CD8-positive, alpha-beta memory T cell (primary cell): Measurements from ENCODE around the gene RERG. TPM values are rescaled to one million over a fixed set of nuclear protein-coding genes. Genes with fewer than 3 reads are reported as not detected.

Experiments used
- CTCF ChIA-PET: fragments of 350-600 bp; sonication (Branson Sonifier 250); formaldehyde crosslinking; loops from one replicate; lab custom pipeline; 2021; ENCODE audit warnings: antibody characterized with exemption; lab: Charles Lee
- POLR2A ChIA-PET: fragments of 350-600 bp; sonication (Branson Sonifier 250); formaldehyde crosslinking; loops from one replicate; lab custom pipeline; 2021; ENCODE audit warnings: antibody characterized with exemption; lab: Charles Lee
- DNase-seq, 5 donors: peaks; one replicate each; pipeline versions ENCODE4 v3.0.0 to v3.0.0-alpha.2; 2020 to 2022; ENCODE audit warnings: mixed read lengths in 1 of 5
- H3K27ac ChIP-seq: one replicate; pipeline ENCODE4 v1.7.0; 2013; ENCODE audit warnings: low read depth, mild to moderate bottlenecking, low read length, moderate library complexity
- H3K27me3 ChIP-seq: 2 replicates; pipeline ENCODE4 v1.7.0; 2013; ENCODE audit warnings: low read length, mild to moderate bottlenecking; ENCODE audit not compliant: insufficient read depth, poor library complexity, severe bottlenecking
- H3K36me3 ChIP-seq: 2 replicates; pipeline ENCODE4 v1.7.0; 2013; ENCODE audit warnings: mild to moderate bottlenecking, low read length, moderate library complexity; ENCODE audit not compliant: insufficient read depth
- H3K4me1 ChIP-seq: 2 replicates; pipeline ENCODE4 v1.7.0; 2013; ENCODE audit warnings: mild to moderate bottlenecking, low read length, moderate library complexity; ENCODE audit not compliant: insufficient read depth
- H3K4me3 ChIP-seq: 2 replicates; pipeline ENCODE4 v1.7.0; 2013; ENCODE audit warnings: mild to moderate bottlenecking, low read length
- H3K9me3 ChIP-seq: 2 replicates; pipeline ENCODE4 v1.7.0; 2013; ENCODE audit warnings: mild to moderate bottlenecking, low read length
- H3K27ac Mint-ChIP-seq, 8 donors: one replicate each; pipeline ENCODE4 v1.8.0; 2020 to 2021; ENCODE audit warnings: mixed read lengths in 8 of 8, mild to moderate bottlenecking in 6 of 8, inconsistent platforms in 3 of 8, moderate library complexity in 3 of 8
- H3K27me3 Mint-ChIP-seq, 2 donors: one replicate each; pipeline ENCODE4 v1.8.0; 2020 to 2021; ENCODE audit warnings: mixed read lengths in 2 of 2, mild to moderate bottlenecking in 1 of 2, moderate library complexity in 1 of 2
- H3K36me3 Mint-ChIP-seq, 3 donors: one replicate each; pipeline ENCODE4 v1.8.0; 2020 to 2021; ENCODE audit warnings: mixed read lengths in 3 of 3, inconsistent platforms in 1 of 3, mild to moderate bottlenecking in 1 of 3
- H3K4me1 Mint-ChIP-seq, 3 donors: one replicate each; pipeline ENCODE4 v1.8.0; 2020 to 2021; ENCODE audit warnings: mixed read lengths in 3 of 3, inconsistent platforms in 1 of 3, mild to moderate bottlenecking in 1 of 3
- H3K4me3 Mint-ChIP-seq, 7 donors: one replicate each; pipeline ENCODE4 v1.8.0; 2020 to 2021; ENCODE audit warnings: mixed read lengths in 7 of 7, mild to moderate bottlenecking in 6 of 7, moderate library complexity in 4 of 7, inconsistent platforms in 2 of 7
- H3K9me3 Mint-ChIP-seq, 5 donors: one replicate each; pipeline ENCODE4 v1.8.0; 2020 to 2022; ENCODE audit warnings: mixed read lengths in 5 of 5, mild to moderate bottlenecking in 3 of 5, moderate library complexity in 2 of 5, inconsistent platforms in 1 of 5
- polyA plus RNA-seq: library from polyadenylated mRNA; unstranded; fragments of 300-500 nt; fragmentation: Illumina TruSeq; gene quantifications from one replicate; pipeline ENCODE4 v1.2.3, GENCODE V29; 2021
- total RNA-seq, 2 experiments: library from RNA; stranded (reverse); gene quantifications; one replicate each; pipeline ENCODE4 v1.2.3, GENCODE V29; 2021

The RERG gene
- total and polyA plus RNA-seq, 3 experiments from 2014 or later: not detected

DNA sequence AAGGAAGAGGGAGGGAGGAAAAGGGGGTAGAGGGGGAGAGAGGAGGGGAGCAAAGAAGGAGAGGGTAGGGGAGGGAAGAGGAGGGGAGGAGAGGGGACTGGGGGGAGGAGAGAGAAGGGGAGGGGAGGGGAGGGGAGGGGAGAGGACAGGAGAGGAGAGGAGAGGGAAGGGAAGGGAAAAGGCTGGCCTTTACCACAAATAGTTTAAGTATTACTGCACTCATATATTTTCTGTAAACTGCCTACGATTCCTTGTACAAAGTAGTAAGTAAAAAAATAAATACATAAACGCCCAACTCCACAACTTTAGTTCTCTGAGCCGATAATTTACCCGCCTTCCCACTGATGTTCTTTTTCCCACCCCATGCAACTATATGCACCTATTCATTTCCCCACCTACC is 23.7 kb upstream of the RERG start:
- H3K4me1 Mint-ChIP-seq: no peaks in the 10 kb centered on the region
- H3K4me3 Mint-ChIP-seq: no peak overlapping the region
- H3K27me3 Mint-ChIP-seq: peaks cover 20 to 79% of the 10 kb centered on the region in 2 donors
- H3K27ac Mint-ChIP-seq: no peak overlapping the region
- no peaks in the 10 kb centered on the region for H3K36me3 Mint-ChIP-seq
- Histone ChIP-seq H3K9me3 (no peaks in the 10 kb centered on the region), H3K36me3 (no peaks in the 10 kb centered on the region), H3K27me3 (no peaks in the 10 kb centered on the region), H3K4me3 (no peak overlapping the region), H3K27ac (no peak overlapping the region), H3K4me1 (no peaks in the 10 kb centered on the region)
- ChIA-PET POLR2A (no interaction called here), CTCF (no interaction called here)
- peaks cover 11 to 27% (median 17%) of the 10 kb centered on the region in 5 donors for H3K9me3 Mint-ChIP-seq
- DNase-seq: no peak

DNA sequence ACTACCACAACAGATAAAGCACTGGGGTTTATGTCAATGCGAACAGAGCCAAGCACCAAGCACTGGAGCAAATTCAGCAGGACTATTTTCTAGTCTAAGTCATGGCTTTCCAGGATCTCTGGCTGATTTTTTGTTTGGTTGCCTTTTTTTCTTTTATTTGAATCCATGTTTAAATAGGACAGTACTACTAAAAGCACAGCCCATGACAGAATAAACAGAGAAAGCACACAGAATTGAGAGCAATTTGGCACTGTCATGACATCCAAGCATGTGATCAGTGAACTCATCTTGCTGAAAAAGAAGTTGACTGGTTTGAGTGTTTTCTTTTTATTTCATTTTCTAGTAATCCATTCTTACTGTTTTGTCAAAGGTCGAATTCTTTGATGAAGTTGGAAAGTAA is 23.1 kb upstream of the RERG start:
- Mint-ChIP-seq H3K4me3 (no peak overlapping the region), H3K36me3 (no peaks in the 10 kb centered on the region), H3K4me1 (no peaks in the 10 kb centered on the region), H3K27ac (no peak overlapping the region), H3K27me3 (peaks cover 16 to 79% of the 10 kb centered on the region in 2 donors), H3K9me3 (peaks cover 11 to 27% (median 17%) of the 10 kb centered on the region in 5 donors)
- Histone ChIP-seq H3K27me3 (no peaks in the 10 kb centered on the region), H3K9me3 (no peaks in the 10 kb centered on the region), H3K36me3 (no peaks in the 10 kb centered on the region), H3K4me3 (no peak overlapping the region), H3K4me1 (no peaks in the 10 kb centered on the region), H3K27ac (no peak overlapping the region)
- ChIA-PET CTCF (no interaction called here), POLR2A (no interaction called here)
- no peak for DNase-seq

DNA sequence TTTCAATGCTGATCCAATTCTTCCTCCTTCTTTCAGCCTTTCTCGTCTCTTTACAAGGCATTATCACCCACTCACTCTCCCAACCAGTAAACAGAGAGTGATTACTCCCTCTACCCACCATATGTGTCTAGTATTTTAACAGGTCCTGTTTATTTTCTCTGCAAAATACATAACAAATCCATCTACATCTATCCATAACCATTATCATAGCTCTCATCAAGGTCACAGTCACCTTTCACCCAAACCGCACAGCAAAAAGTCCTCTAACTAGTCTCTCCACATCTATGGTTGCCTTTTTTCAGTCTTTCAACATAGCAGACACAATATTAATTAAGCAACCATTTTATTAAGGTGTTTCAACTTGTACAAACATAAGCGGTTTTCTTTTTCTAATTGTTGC is 21.9 kb upstream of the RERG start:
- H3K4me1 Mint-ChIP-seq: no peaks in the 10 kb centered on the region
- POLR2A ChIA-PET: no interaction called here
- Histone ChIP-seq H3K36me3 (no peaks in the 10 kb centered on the region), H3K27ac (no peak overlapping the region), H3K9me3 (no peaks in the 10 kb centered on the region), H3K4me1 (no peaks in the 10 kb centered on the region), H3K27me3 (no peaks in the 10 kb centered on the region), H3K4me3 (no peak overlapping the region)
- no peak overlapping the region for H3K27ac Mint-ChIP-seq
- peaks cover 11 to 80% of the 10 kb centered on the region in 2 donors for H3K27me3 Mint-ChIP-seq
- no peak overlapping the region for H3K4me3 Mint-ChIP-seq
- peaks cover 10 to 17% (median 12%) of the 10 kb centered on the region in 5 donors for H3K9me3 Mint-ChIP-seq
- CTCF ChIA-PET: interaction anchor here (0.7 kb wide), 1 partner anchor 31 kb away, joined by 3 read pairs; no protein-coding TSS in a partner anchor
- DNase-seq: no peak
- no peaks in the 10 kb centered on the region for H3K36me3 Mint-ChIP-seq

DNA sequence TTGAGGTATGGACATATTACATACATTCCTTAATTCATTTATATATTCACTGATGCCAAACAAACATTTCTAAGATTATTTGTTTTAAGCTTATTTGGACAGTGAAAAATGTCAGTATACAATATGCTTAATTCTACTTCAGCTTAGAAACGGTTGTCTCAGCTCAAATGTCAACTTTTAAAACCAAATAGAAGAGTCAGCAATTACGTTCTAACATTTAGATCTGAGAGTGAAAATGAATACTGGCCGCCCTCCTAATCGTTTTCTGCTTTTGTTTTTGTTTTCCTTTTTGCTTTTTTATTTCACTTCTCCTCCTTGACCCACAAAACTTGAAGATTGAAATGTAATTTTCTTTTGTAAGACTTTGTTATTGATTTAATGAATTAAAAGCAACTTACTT is 19.7 kb upstream of the RERG start:
- Histone ChIP-seq H3K27me3 (no peaks in the 10 kb centered on the region), H3K4me3 (no peak overlapping the region), H3K27ac (no peak overlapping the region), H3K9me3 (no peaks in the 10 kb centered on the region), H3K4me1 (no peaks in the 10 kb centered on the region), H3K36me3 (no peaks in the 10 kb centered on the region)
- no peak for DNase-seq
- Mint-ChIP-seq H3K27me3 (peaks cover 10 to 64% of the 10 kb centered on the region in 2 donors), H3K9me3 (peaks cover 0 to 2% (median 0%) of the 10 kb centered on the region in 5 donors), H3K4me3 (no peak overlapping the region), H3K4me1 (no peaks in the 10 kb centered on the region), H3K27ac (no peak overlapping the region), H3K36me3 (no peaks in the 10 kb centered on the region)
- POLR2A ChIA-PET: no interaction called here
- CTCF ChIA-PET: interaction anchor here (0.9 kb wide), 1 partner anchor 20 kb away, joined by 3 read pairs; the partner anchor contains the start of gene RERG

DNA sequence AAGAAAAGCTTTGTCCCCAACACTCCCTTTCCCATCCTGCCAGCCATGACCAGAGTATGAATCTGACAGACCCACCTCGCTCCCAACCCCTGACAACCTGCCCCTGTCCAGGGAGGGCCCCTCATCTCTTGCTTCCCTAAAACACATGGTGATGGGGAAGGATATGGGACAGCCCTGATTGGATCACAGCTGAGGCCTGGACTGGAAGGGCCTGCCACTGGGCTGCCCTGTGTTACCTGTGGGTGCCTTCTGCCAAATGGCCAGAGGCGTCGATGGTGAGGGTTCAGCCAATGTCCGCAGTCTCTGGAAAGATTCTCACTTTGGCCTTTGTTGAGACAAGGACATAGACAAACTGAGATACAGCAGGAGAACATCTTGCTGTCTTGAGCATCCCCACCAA is 13.3 kb upstream of the RERG start:
- no peak for DNase-seq
- Mint-ChIP-seq H3K36me3 (no peaks in the 10 kb centered on the region), H3K27ac (no peak overlapping the region), H3K4me3 (no peak overlapping the region), H3K27me3 (peaks cover 10 to 27% of the 10 kb centered on the region in 2 donors), H3K9me3 (peaks cover 0 to 2% (median 0%) of the 10 kb centered on the region in 5 donors), H3K4me1 (no peaks in the 10 kb centered on the region)
- POLR2A ChIA-PET: no interaction called here
- H3K27me3 ChIP-seq: no peaks in the 10 kb centered on the region
- H3K4me1 ChIP-seq: no peaks in the 10 kb centered on the region
- no peak overlapping the region for H3K4me3 ChIP-seq
- CTCF ChIA-PET: no interaction called here
- H3K27ac ChIP-seq: no peak overlapping the region
- H3K36me3 ChIP-seq: no peaks in the 10 kb centered on the region
- no peaks in the 10 kb centered on the region for H3K9me3 ChIP-seq

DNA sequence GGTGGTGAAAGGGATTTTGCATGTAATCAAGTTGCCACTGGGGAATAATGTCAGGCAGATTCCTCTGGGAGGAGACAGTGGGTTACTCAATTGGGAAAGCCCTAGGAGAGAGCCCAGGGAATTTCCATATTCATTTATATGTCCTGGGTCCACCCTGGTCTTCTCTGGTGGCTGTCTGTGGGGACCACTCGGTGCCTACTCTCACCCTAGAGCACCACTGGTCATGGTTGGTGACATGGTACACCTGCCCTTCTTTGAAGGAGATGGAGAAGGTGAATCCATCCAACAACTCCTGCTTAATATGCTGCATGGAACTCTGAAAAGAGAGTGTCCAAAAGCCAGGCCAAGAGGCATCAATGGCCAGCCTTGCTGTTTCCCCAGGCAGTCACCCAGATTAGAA is 12.8 kb upstream of the RERG start:
- Mint-ChIP-seq H3K9me3 (peaks cover 0 to 2% (median 0%) of the 10 kb centered on the region in 5 donors), H3K36me3 (no peaks in the 10 kb centered on the region), H3K27me3 (peaks cover 10 to 27% of the 10 kb centered on the region in 2 donors), H3K27ac (no peak overlapping the region), H3K4me3 (no peak overlapping the region), H3K4me1 (no peaks in the 10 kb centered on the region)
- no peak for DNase-seq
- H3K4me3 ChIP-seq: no peak overlapping the region
- CTCF ChIA-PET: no interaction called here
- no peaks in the 10 kb centered on the region for H3K4me1 ChIP-seq
- no peaks in the 10 kb centered on the region for H3K27me3 ChIP-seq
- no peak overlapping the region for H3K27ac ChIP-seq
- H3K36me3 ChIP-seq: no peaks in the 10 kb centered on the region
- no peaks in the 10 kb centered on the region for H3K9me3 ChIP-seq
- POLR2A ChIA-PET: no interaction called here

DNA sequence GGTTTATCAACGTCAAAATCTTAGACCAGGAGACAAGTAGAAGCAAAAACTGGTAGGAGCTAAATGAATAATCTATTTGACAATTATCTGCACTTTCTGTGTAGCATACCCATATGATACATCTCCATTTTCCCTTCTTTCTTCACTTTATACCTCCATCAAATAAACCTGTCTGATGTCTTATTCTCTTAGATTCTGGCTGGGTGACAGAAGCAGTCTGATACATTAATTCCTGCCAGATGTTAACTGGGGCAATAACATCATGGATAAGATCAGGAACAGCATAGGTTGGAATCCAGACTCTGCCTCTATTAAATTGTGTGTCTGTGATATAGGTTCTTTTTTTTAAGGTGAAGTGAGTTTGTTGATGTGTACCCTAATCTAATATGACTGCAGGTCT is 11.7 kb upstream of the RERG start:
- no peak overlapping the region for H3K4me3 Mint-ChIP-seq
- no peaks in the 10 kb centered on the region for H3K36me3 Mint-ChIP-seq
- Histone ChIP-seq H3K9me3 (no peaks in the 10 kb centered on the region), H3K27ac (no peak overlapping the region), H3K27me3 (no peaks in the 10 kb centered on the region), H3K36me3 (no peaks in the 10 kb centered on the region), H3K4me1 (no peaks in the 10 kb centered on the region), H3K4me3 (no peak overlapping the region)
- H3K27ac Mint-ChIP-seq: no peak overlapping the region
- DNase-seq: no peak
- peaks cover 8 to 24% of the 10 kb centered on the region in 2 donors for H3K27me3 Mint-ChIP-seq
- CTCF ChIA-PET: interaction anchor here (1.0 kb wide), 1 partner anchor 11 kb away, joined by 5 read pairs; the partner anchor contains the start of gene RERG
- no peaks in the 10 kb centered on the region for H3K4me1 Mint-ChIP-seq
- POLR2A ChIA-PET: no interaction called here
- peaks cover 0 to 2% (median 0%) of the 10 kb centered on the region in 5 donors for H3K9me3 Mint-ChIP-seq

DNA sequence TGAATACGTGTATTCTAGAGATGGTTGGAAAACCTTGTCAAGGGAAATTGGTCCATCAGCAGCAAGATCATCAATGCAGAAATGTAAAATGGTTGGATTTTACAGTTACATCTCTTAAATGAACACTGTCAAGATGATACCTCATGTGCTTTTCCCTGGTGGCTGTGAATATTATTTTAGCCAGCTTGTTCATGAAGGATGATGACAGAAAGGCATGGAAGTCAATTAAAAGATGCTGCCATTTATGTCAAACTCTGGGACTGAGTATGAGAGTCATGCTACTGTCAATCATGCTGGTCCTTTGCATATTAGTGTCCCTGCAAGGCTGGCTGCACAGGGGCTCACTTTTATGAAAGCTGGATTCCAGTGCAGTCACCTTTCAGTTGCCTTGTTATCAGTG is 10.3 kb upstream of the RERG start:
- no peaks in the 10 kb centered on the region for H3K36me3 ChIP-seq
- peaks cover 0 to 2% (median 0%) of the 10 kb centered on the region in 5 donors for H3K9me3 Mint-ChIP-seq
- H3K4me1 Mint-ChIP-seq: no peaks in the 10 kb centered on the region
- no peaks in the 10 kb centered on the region for H3K9me3 ChIP-seq
- no peak overlapping the region for H3K4me3 Mint-ChIP-seq
- no peaks in the 10 kb centered on the region for H3K36me3 Mint-ChIP-seq
- no peak overlapping the region for H3K27ac ChIP-seq
- H3K27me3 ChIP-seq: no peaks in the 10 kb centered on the region
- POLR2A ChIA-PET: no interaction called here
- H3K4me1 ChIP-seq: no peaks in the 10 kb centered on the region
- H3K27me3 Mint-ChIP-seq: peaks cover 6 to 31% of the 10 kb centered on the region in 2 donors
- DNase-seq: no peak
- no peak overlapping the region for H3K27ac Mint-ChIP-seq
- CTCF ChIA-PET: interaction anchor here (0.9 to 1.5 kb wide), 2 partner anchors 11 to 12 kb away, joined by 3 read pairs; partner anchors contain the start of gene RERG
- H3K4me3 ChIP-seq: no peak overlapping the region
